GM12878 (cell line): Measurements from ENCODE around the gene ADAMTS5. TPM values are rescaled to one million over a fixed set of nuclear protein-coding genes. Genes with fewer than 3 reads are reported as not detected.

Source experiments
- ATAC-seq: fragments of 200-7000 bp; cut with Tn5 transposase; 3 replicates; pipeline ENCODE4 v1.9.1; 2020; ENCODE audit warnings: mild to moderate bottlenecking, moderate library complexity
- BruUV-seq: library from RNA; stranded (reverse); fragments of 400-500 nt; replicated peaks from 2 replicates; lab custom pipeline; 2021; lab: Mats Ljungman, UMichigan
- CTCF ChIA-PET: fragments of 300-600 bp; sonication (Branson Sonifier 250); formaldehyde crosslinking; extraction: SDS; loops from one replicate; lab custom pipeline; 2021; ENCODE audit warnings: inconsistent platforms; lab: Yijun Ruan, JAX
- POLR2A ChIA-PET: fragments of 350-600 bp; formaldehyde crosslinking; extraction: SDS; loops from one replicate; lab custom pipeline; 2021; ENCODE audit warnings: inconsistent platforms; lab: Charles Lee
- RAD21 ChIA-PET: fragments of 300-600 bp; sonication (Branson Sonifier 250); formaldehyde crosslinking; loops from one replicate; lab custom pipeline; 2023; ENCODE audit warnings: antibody characterized with exemption; ENCODE audit not compliant: unreplicated experiment; lab: Charles Lee
- SMC1A ChIA-PET: fragments of 300-600 bp; sonication (Branson Sonifier 250); formaldehyde crosslinking; loops from one replicate; lab custom pipeline; 2023; ENCODE audit not compliant: unreplicated experiment, uncharacterized antibody; lab: Charles Lee
- DNase-seq: peaks from one replicate; pipeline ENCODE4 v3.0.0-alpha.2; 2011; ENCODE audit warnings: low read depth, low spot score
- FAIRE-seq: peaks from 3 replicates; lab custom pipeline; 2011; peaks lifted over from hg19 to GRCh38; lab: Jason Lieb, UNC
- H2AFZ ChIP-seq: 2 replicates; pipeline ENCODE4 v1.6.0; 2011; ENCODE audit warnings: low read depth, low read length, control low read depth; ENCODE audit not compliant: control insufficient read depth
- H3K27ac ChIP-seq: 2 replicates; pipeline ENCODE4 v1.5.1; 2011; ENCODE audit warnings: control low read depth; ENCODE audit not compliant: control insufficient read depth, insufficient read depth
- H3K27me3 ChIP-seq, 2 experiments: replicated peaks in 1 of 2; 2 replicates each; pipeline versions ENCODE4 v1.6.0 to v1.6.1; 2011; ENCODE audit warnings: low read length in 1 of 2; ENCODE audit not compliant: control insufficient read depth in 2 of 2, insufficient read depth in 2 of 2
- H3K36me3 ChIP-seq, 2 experiments: 2 replicates each; pipeline ENCODE4 v1.5.1; 2011; ENCODE audit warnings: low read length in 1 of 2; ENCODE audit not compliant: control insufficient read depth in 2 of 2, insufficient read depth in 2 of 2
- H3K4me1 ChIP-seq: 2 replicates; pipeline ENCODE4 v1.6.1; 2011; ENCODE audit warnings: mild to moderate bottlenecking, low read length, moderate library complexity, mixed read lengths; ENCODE audit not compliant: control insufficient read depth, insufficient read depth
- H3K4me2 ChIP-seq: 2 replicates; pipeline ENCODE4 v1.6.0; 2011; ENCODE audit warnings: control low read depth; ENCODE audit not compliant: control insufficient read depth, insufficient read depth
- H3K4me3 ChIP-seq: fragments of 200-600 bp; sonication (generic); 2 replicates; pipeline ENCODE4 v1.5.1; 2016
- H3K79me2 ChIP-seq: 2 replicates; pipeline ENCODE4 v1.6.0; 2011; ENCODE audit warnings: low read length; ENCODE audit not compliant: control insufficient read depth, insufficient read depth
- H3K9ac ChIP-seq: 2 replicates; pipeline ENCODE4 v1.8.0; 2011; ENCODE audit warnings: low read length, control low read depth, mixed read lengths; ENCODE audit not compliant: control insufficient read depth, insufficient read depth
- H3K9me3 ChIP-seq: replicated peaks from 3 replicates; pipeline ENCODE4 v1.5.1; 2011; ENCODE audit warnings: mild to moderate bottlenecking, low read length; ENCODE audit not compliant: control insufficient read depth, insufficient read depth
- H4K20me1 ChIP-seq: 2 replicates; pipeline ENCODE4 v1.6.0; 2011; ENCODE audit not compliant: control insufficient read depth, insufficient read depth
- BHLHE40 ChIP-seq, 2 experiments: fragments of 450-650 bp in 1 of 2; IDR thresholded peaks; 2 replicates each; pipeline ENCODE4 v1.6.1; 2011 to 2017; ENCODE audit warnings: low read depth in 2 of 2, borderline replicate concordance in 1 of 2, improper control_type of control experiment in 1 of 2, low read length in 1 of 2, mild to moderate bottlenecking in 1 of 2
- CHD4 ChIP-seq: fragments of 200-600 bp; sonication (generic); IDR thresholded peaks from 2 replicates; pipeline ENCODE4 v1.6.1; 2016; ENCODE audit warnings: mild to moderate bottlenecking
- JUNB ChIP-seq: IDR thresholded peaks from 2 replicates; pipeline ENCODE4 v1.6.1; 2016; ENCODE audit warnings: antibody characterized with exemption, mild to moderate bottlenecking
- LARP7 ChIP-seq: fragments of 450-650 bp; IDR thresholded peaks from 2 replicates; pipeline ENCODE4 v1.6.1; 2017; ENCODE audit warnings: mild to moderate bottlenecking
- MAX ChIP-seq: IDR thresholded peaks from 2 replicates; pipeline ENCODE4 v1.6.1; 2012; ENCODE audit warnings: low read depth, low read length, improper control_type of control experiment
- MLLT1 ChIP-seq: fragments of 450-650 bp; IDR thresholded peaks from 2 replicates; pipeline ENCODE4 v1.6.1; 2016; ENCODE audit warnings: mild to moderate bottlenecking
- NKRF ChIP-seq: fragments of 450-650 bp; conservative IDR thresholded peaks from 2 replicates; pipeline ENCODE4 v1.6.1; 2017; ENCODE audit warnings: mild to moderate bottlenecking, moderate library complexity
- SMAD1 ChIP-seq: fragments of 450-650 bp; IDR thresholded peaks from 2 replicates; pipeline ENCODE4 v1.6.1; 2018; ENCODE audit warnings: mild to moderate bottlenecking, low read depth; ENCODE audit not compliant: partially characterized antibody
- SMARCA5 ChIP-seq: fragments of 450-650 bp; IDR thresholded peaks from 2 replicates; pipeline ENCODE4 v1.6.1; 2017; ENCODE audit warnings: mild to moderate bottlenecking
- SP1 ChIP-seq: IDR thresholded peaks from one replicate; pipeline ENCODE4 v1.6.1; 2011; ENCODE audit warnings: low read depth, low read length
- TCF3 ChIP-seq: IDR thresholded peaks from 2 replicates; pipeline ENCODE4 v1.6.1; 2012; ENCODE audit warnings: low read depth, mild to moderate bottlenecking, low read length, borderline replicate concordance; ENCODE audit not compliant: insufficient read depth
- ZBTB4 ChIP-seq: fragments of 450-650 bp; formaldehyde crosslinking; IDR thresholded peaks from 2 replicates; pipeline ENCODE4 v1.4.0; 2022; ENCODE audit warnings: mild to moderate bottlenecking, moderate library complexity
- ZNF622 ChIP-seq: fragments of 450-650 bp; IDR thresholded peaks from 2 replicates; pipeline ENCODE4 v1.6.1; 2017; ENCODE audit warnings: mild to moderate bottlenecking, inconsistent platforms
- WGBS: methylation state at CpG from one replicate; pipeline ENCODE4 v1.1.6; 2016; ENCODE audit warnings: low lambda C conversion rate; ENCODE audit not compliant: insufficient replicate concordance, insufficient coverage; ENCODE audit errors: missing lambda C conversion rate; 5-methylcytosine and 5-hydroxymethylcytosine counted together
- in situ Hi-C: fragments of 300-500 bp; cut with MboI; formaldehyde crosslinking; loops from 9 replicates; pipeline ENCODE4 v1.14.3; 2018; ENCODE audit warnings: mixed read lengths
- intact Hi-C: fragments of 100-400 bp; cut with micrococcal nuclease; formaldehyde crosslinking; loops from one replicate; pipeline ENCODE4 v1.14.2; 2022; ENCODE audit not compliant: unreplicated experiment
- polyA plus RNA-seq, 11 experiments: library from polyadenylated mRNA; depleted of rRNA in 4 of 11; unstranded in 6 of 11; stranded (reverse) in 5 of 11; fragments of >200 nt; fragmentation: Nextera tagmentation in 4 of 11; fragmentation: Illumina TruSeq in 1 of 11; extraction: Ambion mirVana in 4 of 11; extraction: Trizol in 1 of 11; gene quantifications; 1 replicate in 1 of 11; 2 replicates in 10 of 11; pipeline versions ENCODE4 v1.2.1 to v1.2.3, GENCODE V29; 2011 to 2016; ENCODE audit warnings: inconsistent platforms in 2 of 11, missing spikeins in 2 of 11, low read depth in 1 of 11
- total RNA-seq, 4 experiments: library from RNA; depleted of rRNA in 3 of 4; stranded (reverse); fragments of >200 nt in 3 of 4; fragmentation: Illumina TruSeq in 1 of 4; extraction: Trizol in 1 of 4; gene quantifications; 2 replicates each; pipeline versions ENCODE4 v1.2.1 to v1.2.3, GENCODE V29; 2013 to 2021

ADAMTS5 gene
- total and polyA plus RNA-seq, 10 of the 15 experiments (the other 5 are each of a cell fraction or from before 2014, with no cell fraction given): not detected

- BruUV-seq: no TSS peak
- Histone ChIP-seq H3K27ac (no peak overlapping the region), H3K4me1 (no peaks in the 10 kb centered on the region), H4K20me1 (no peaks in the 10 kb centered on the region), H3K9ac (no peak overlapping the region), H3K4me2 (no peak overlapping the region), H3K9me3 (no peaks in the 10 kb centered on the region; the same call in 2 of the 3 replicates), H3K4me3 (no peak overlapping the region), H3K79me2 (no peaks in the 10 kb centered on the region), H3K27me3 (no peaks in the 10 kb centered on the region), H3K36me3 (no peaks in the 10 kb centered on the region), H2AFZ (no peak overlapping the region)
- CTCF ChIA-PET: no interaction called here
- ATAC-seq (no peak), FAIRE-seq (no peak), DNase-seq (no peak)
- RAD21 ChIA-PET: no interaction called here
- WGBS: 0% methylated on average over 4 of the region's 4 CpGs
- intact Hi-C loops (no loop called here), in situ Hi-C loops (no loop called here)
- POLR2A ChIA-PET: no interaction called here
- SMC1A ChIA-PET: no interaction called here
- TF ChIP-seq SMARCA5 (no peak), MLLT1 (no peak), ZNF622 (no peak), BHLHE40 (IDR thresholded peaks at IDR 0.05; ENCODE audit: borderline replicate concordance in 1 of 2, low read depth in 2 of 2, low read length in 1 of 2) (no peak), ZBTB4 (CRISPR knock-in tag) (no peak), CHD4 (no peak), SP1 (no peak), NKRF (no peak), TCF3 (no peak), LARP7 (no peak), SMAD1 (no peak), JUNB (no peak), MAX (no peak)
Measured at GRCh38 chr21:26925636-26926035, 41.3 kb downstream of the ADAMTS5 start.
